Vagina (tissue), 2 donors: ENCODE measurements around the gene ZNF516.

Experiments used
- CTCF ChIP-seq, 3 experiments: fragments of 450-650 bp in 2 of 3; fragments of 200-600 bp in 1 of 3; sonication (generic) in 1 of 3; IDR thresholded peaks; one replicate each; pipeline ENCODE4 v1.5.1; 2017 to 2019; ENCODE audit warnings: antibody characterized with exemption in 3 of 3, mild to moderate bottlenecking in 2 of 3, moderate library complexity in 2 of 3
- POLR2A ChIP-seq, 2 donors: fragments of 450-650 bp; IDR thresholded peaks; one replicate each; pipeline ENCODE4 v1.6.1; 2017; ENCODE audit warnings: antibody characterized with exemption in 2 of 2, mild to moderate bottlenecking in 2 of 2, moderate library complexity in 2 of 2
- POLR2AphosphoS5 ChIP-seq, 2 donors: sonication (generic); formaldehyde crosslinking; IDR thresholded peaks; one replicate each; pipeline ENCODE4 v1.9.0; 2017; ENCODE audit warnings: antibody characterized with exemption in 2 of 2, mild to moderate bottlenecking in 2 of 2, low read depth in 1 of 2; ENCODE audit not compliant: insufficient read depth in 1 of 2

- TF ChIP-seq POLR2A (IDR thresholded peaks at IDR 0.05) = no peak
- TF ChIP-seq CTCF (IDR thresholded peaks at IDR 0.05) = no peak
- no peak for TF ChIP-seq POLR2AphosphoS5 (IDR thresholded peaks at IDR 0.05; ENCODE audit: insufficient read depth in 1 of 2, low read depth in 1 of 2)
Measured at GRCh38 chr18:76345901-76346300, 149.1 kb downstream of the ZNF516 start.
